GM12878 (cell line): ENCODE data around the gene CIB4. TPM values are rescaled to one million over a fixed set of nuclear protein-coding genes. Genes with fewer than 3 reads are reported as not detected.

Experiments
- BCL3 ChIP-seq: IDR thresholded peaks from 2 replicates; pipeline ENCODE4 v1.6.1; 2011; ENCODE audit warnings: borderline replicate concordance, low read depth, mild to moderate bottlenecking, moderate library complexity, low read length; ENCODE audit not compliant: insufficient read depth, poor library complexity, severe bottlenecking
- IKZF1 ChIP-seq: fragments of 450-650 bp; conservative IDR thresholded peaks from 2 replicates; pipeline ENCODE4 v1.6.1; 2017; ENCODE audit warnings: antibody characterized with exemption, mild to moderate bottlenecking
- KLF5 ChIP-seq: fragments of 450-650 bp; IDR thresholded peaks from 2 replicates; pipeline ENCODE4 v1.6.1; 2014; ENCODE audit warnings: mild to moderate bottlenecking; ENCODE audit not compliant: partially characterized antibody
- NFXL1 ChIP-seq: fragments of 450-650 bp; IDR thresholded peaks from 2 replicates; pipeline ENCODE4 v1.6.1; 2017; ENCODE audit warnings: antibody characterized with exemption, mild to moderate bottlenecking, borderline replicate concordance
- PAX5 ChIP-seq: IDR thresholded peaks from 2 replicates; pipeline ENCODE4 v1.6.1; 2011; ENCODE audit warnings: low read depth, low read length, borderline replicate concordance
- POU2F2 ChIP-seq: IDR thresholded peaks from 3 replicates; pipeline ENCODE4 v1.6.1; 2011; ENCODE audit warnings: low read depth, mild to moderate bottlenecking, low read length, borderline replicate concordance
- SIN3A ChIP-seq: IDR thresholded peaks from 2 replicates; pipeline ENCODE4 v1.6.1; 2012; ENCODE audit warnings: low read depth, low read length, improper control_type of control experiment
- SMAD5 ChIP-seq: IDR thresholded peaks from 2 replicates; pipeline ENCODE4 v1.6.1; 2016; ENCODE audit warnings: antibody characterized with exemption, low read depth
- polyA plus RNA-seq, 11 experiments: library from polyadenylated mRNA; depleted of rRNA in 4 of 11; unstranded in 6 of 11; stranded (reverse) in 5 of 11; fragments of >200 nt; fragmentation: Nextera tagmentation in 4 of 11; fragmentation: Illumina TruSeq in 1 of 11; extraction: Ambion mirVana in 4 of 11; extraction: Trizol in 1 of 11; gene quantifications; 1 replicate in 1 of 11; 2 replicates in 10 of 11; pipeline versions ENCODE4 v1.2.1 to v1.2.3, GENCODE V29; 2011 to 2016; ENCODE audit warnings: inconsistent platforms in 2 of 11, missing spikeins in 2 of 11, low read depth in 1 of 11
- total RNA-seq, 4 experiments: library from RNA; depleted of rRNA in 3 of 4; stranded (reverse); fragments of >200 nt in 3 of 4; fragmentation: Illumina TruSeq in 1 of 4; extraction: Trizol in 1 of 4; gene quantifications; 2 replicates each; pipeline versions ENCODE4 v1.2.1 to v1.2.3, GENCODE V29; 2013 to 2021
- TF ChIP-seq, protein P1 (sequence below): fragments of 450-650 bp; formaldehyde crosslinking; IDR thresholded peaks from 2 replicates; pipeline ENCODE4 v1.4.0; 2022; ENCODE audit warnings: mild to moderate bottlenecking, moderate library complexity

CIB4 gene
- total and polyA plus RNA-seq, 10 of the 15 experiments (the other 5 are each of a cell fraction or from before 2014, with no cell fraction given): not detected

GRCh38 chr2:26652361-26653041 is 11.3 kb upstream of the CIB4 start (continued):
- TF ChIP-seq, protein P1, sequence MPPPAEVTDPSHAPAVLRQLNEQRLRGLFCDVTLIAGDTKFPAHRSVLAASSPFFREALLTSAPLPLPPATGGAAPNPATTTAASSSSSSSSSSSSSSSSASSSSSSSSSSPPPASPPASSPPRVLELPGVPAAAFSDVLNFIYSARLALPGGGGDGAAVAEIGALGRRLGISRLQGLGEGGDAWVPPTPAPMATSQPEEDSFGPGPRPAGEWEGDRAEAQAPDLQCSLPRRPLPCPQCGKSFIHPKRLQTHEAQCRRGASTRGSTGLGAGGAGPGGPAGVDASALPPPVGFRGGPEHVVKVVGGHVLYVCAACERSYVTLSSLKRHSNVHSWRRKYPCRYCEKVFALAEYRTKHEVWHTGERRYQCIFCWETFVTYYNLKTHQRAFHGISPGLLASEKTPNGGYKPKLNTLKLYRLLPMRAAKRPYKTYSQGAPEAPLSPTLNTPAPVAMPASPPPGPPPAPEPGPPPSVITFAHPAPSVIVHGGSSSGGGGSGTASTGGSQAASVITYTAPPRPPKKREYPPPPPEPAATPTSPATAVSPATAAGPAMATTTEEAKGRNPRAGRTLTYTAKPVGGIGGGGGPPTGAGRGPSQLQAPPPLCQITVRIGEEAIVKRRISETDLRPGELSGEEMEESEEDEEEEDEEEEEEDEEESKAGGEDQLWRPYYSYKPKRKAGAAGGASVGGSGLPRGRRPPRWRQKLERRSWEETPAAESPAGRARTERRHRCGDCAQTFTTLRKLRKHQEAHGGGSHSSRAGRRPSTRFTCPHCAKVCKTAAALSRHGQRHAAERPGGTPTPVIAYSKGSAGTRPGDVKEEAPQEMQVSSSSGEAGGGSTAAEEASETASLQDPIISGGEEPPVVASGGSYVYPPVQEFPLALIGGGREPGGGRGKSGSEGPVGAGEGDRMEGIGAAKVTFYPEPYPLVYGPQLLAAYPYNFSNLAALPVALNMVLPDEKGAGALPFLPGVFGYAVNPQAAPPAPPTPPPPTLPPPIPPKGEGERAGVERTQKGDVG (CRISPR knock-in tag): no peak
- TF ChIP-seq POU2F2: no peak
- no peak for TF ChIP-seq NFXL1
- TF ChIP-seq SIN3A: no peak
- no peak for TF ChIP-seq IKZF1
- TF ChIP-seq BCL3: no peak
- no peak for TF ChIP-seq SMAD5
- no peak for TF ChIP-seq KLF5
- TF ChIP-seq PAX5: no peak
- TF ChIP-seq, all 136 proteins: peak for 0
